ENCODE measurements around the gene POTEB.
"Not testable (repeated sequence)": the region's sequence is repeated elsewhere in the genome, so short reads cannot be mapped to it uniquely, and the experiment has no call there.

DNA sequence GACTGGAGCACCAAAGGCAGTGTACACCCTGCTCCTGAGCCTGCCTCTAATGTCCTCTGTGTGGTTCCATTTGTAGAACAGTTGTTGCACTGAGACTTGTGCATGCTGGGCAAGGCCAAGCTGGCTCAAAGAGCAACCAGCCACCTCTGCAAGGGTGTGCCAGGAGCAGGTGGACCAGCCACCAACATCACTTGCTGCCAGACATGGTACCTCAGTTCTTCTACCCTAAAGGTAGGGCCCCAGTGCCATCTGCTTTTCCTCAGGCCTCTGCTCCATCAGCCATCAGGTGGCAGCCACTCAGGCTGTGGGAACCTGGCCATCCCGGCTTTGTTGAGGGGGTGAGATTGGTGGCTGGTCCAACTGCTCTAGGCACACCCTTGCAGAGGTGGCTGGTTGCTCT lies 38.7 kb downstream of the POTEB start:
- TF ChIP-seq, protein P1, sequence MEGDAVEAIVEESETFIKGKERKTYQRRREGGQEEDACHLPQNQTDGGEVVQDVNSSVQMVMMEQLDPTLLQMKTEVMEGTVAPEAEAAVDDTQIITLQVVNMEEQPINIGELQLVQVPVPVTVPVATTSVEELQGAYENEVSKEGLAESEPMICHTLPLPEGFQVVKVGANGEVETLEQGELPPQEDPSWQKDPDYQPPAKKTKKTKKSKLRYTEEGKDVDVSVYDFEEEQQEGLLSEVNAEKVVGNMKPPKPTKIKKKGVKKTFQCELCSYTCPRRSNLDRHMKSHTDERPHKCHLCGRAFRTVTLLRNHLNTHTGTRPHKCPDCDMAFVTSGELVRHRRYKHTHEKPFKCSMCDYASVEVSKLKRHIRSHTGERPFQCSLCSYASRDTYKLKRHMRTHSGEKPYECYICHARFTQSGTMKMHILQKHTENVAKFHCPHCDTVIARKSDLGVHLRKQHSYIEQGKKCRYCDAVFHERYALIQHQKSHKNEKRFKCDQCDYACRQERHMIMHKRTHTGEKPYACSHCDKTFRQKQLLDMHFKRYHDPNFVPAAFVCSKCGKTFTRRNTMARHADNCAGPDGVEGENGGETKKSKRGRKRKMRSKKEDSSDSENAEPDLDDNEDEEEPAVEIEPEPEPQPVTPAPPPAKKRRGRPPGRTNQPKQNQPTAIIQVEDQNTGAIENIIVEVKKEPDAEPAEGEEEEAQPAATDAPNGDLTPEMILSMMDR (conservative IDR thresholded peaks at IDR 0.05), result not testable (repeated sequence)
- TF ChIP-seq ZFX (IDR thresholded peaks at IDR 0.05), result not testable (repeated sequence)
